Amniotic epithelial cell (primary cell): ENCODE data around the gene PMM1.
"Not testable (repeated sequence)": the region's sequence is repeated elsewhere in the genome, so short reads cannot be mapped to it uniquely, and the experiment has no call there.

Experiments
- DNase-seq: peaks from one replicate; pipeline ENCODE4 v3.0.0-alpha.2; 2010; ENCODE audit warnings: low read depth

PMM1 gene

GRCh38 chr22:41589391-41590241, at the start of gene PMM1:
Gene PMM1 (minus strand): TSS chr22:41589840. CDS start chr22:41589805, 35 bp downstream.
- peak; percentile 99 for DNase-seq

- DNase-seq = no peak
Measured at GRCh38 chr22:41638748-41639147, 49.1 kb upstream of the PMM1 start.

GRCh38 chr22:41638124-41638523, 48.5 kb upstream of the PMM1 start:
- no peak for DNase-seq

GRCh38 chr22:41637623-41638022, 48.0 kb upstream of the PMM1 start:
- DNase-seq = not testable (repeated sequence)

GRCh38 chr22:41636467-41636866, 46.8 kb upstream of the PMM1 start:
- no peak for DNase-seq

GRCh38 chr22:41634610-41635009, 45.0 kb upstream of the PMM1 start:
- DNase-seq = not testable (repeated sequence)

GRCh38 chr22:41631615-41632014, 42.0 kb upstream of the PMM1 start:
- not testable (repeated sequence) for DNase-seq

GRCh38 chr22:41631115-41631514, 41.5 kb upstream of the PMM1 start:
- not testable (repeated sequence) for DNase-seq

- DNase-seq = no peak
Measured at GRCh38 chr22:41625577-41625976, 35.9 kb upstream of the PMM1 start.

- no peak for DNase-seq
Measured at GRCh38 chr22:41621911-41622179, 32.2 kb upstream of the PMM1 start.

GRCh38 chr22:41621099-41621910, 31.7 kb upstream of the PMM1 start, which contains the start of gene XRCC6:
Gene XRCC6 (plus strand): TSS chr22:41621295. CDS start chr22:41622005, 710 bp downstream.
- DNase-seq = peak; percentile 99

GRCh38 chr22:41620589-41621098, 31.0 kb upstream of the PMM1 start, which contains the start of gene DESI1:
Gene DESI1 (minus strand): TSS chr22:41621043. CDS start chr22:41620839, 204 bp downstream.
- DNase-seq = no peak

GRCh38 chr22:41619979-41620588, 30.4 kb upstream of the PMM1 start:
- DNase-seq = no peak

GRCh38 chr22:41613456-41613855, 23.8 kb upstream of the PMM1 start:
- no peak for DNase-seq

- DNase-seq = no peak
Measured at GRCh38 chr22:41612603-41613306, 23.1 kb upstream of the PMM1 start.

- no peak for DNase-seq
Measured at GRCh38 chr22:41608386-41608785, 18.7 kb upstream of the PMM1 start.

GRCh38 chr22:41603873-41604332, 14.3 kb upstream of the PMM1 start:
- peak; percentile 9 for DNase-seq

- no peak for DNase-seq
Measured at GRCh38 chr22:41600976-41601375, 11.3 kb upstream of the PMM1 start.

- DNase-seq = no peak
Measured at GRCh38 chr22:41598891-41599635, 9.4 kb upstream of the PMM1 start.

GRCh38 chr22:41598081-41598480, 8.4 kb upstream of the PMM1 start:
- DNase-seq = peak; percentile 80

GRCh38 chr22:41597635-41597953, 8.0 kb upstream of the PMM1 start:
- no peak for DNase-seq
